CD4-positive, alpha-beta T cell treated with Interleukin-12 subunit alpha and Interleukin-12 subunit beta, for 1 hour (primary cell): ENCODE data around the gene ZNF181.
"Not testable (repeated sequence)": the region's sequence is repeated elsewhere in the genome, so short reads cannot be mapped to it uniquely, and the experiment has no call there.

ENCODE experiments used
- DNase-seq: peaks from one replicate; pipeline ENCODE4 v3.0.0-alpha.2; 2020

ZNF181 gene

GRCh38 chr19:34733746-34734536 is at the start of gene ZNF181:
TSS of gene ZNF181 (plus strand) at chr19:34734243. CDS start at chr19:34735038, 795 bp downstream.
- DNase-seq, result peak; percentile 84

DNA sequence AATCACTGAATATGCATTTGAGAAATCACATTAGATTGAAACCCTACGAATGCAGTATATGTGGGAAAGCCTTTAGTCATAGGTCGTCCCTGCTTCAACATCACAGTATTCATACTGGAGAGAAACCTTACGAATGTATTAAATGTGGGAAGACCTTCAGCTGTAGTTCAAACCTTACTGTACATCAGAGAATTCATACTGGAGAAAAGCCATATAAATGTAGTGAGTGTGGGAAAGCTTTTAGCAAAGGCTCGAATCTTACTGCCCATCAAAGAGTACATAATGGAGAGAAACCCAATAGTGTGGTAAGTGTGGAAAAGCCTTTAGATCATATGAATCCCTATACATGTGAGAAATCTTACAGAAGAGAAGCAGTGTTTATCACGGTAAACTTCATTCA is 48.8 kb upstream of the ZNF181 start:
- DNase-seq, result not testable (repeated sequence)

DNA sequence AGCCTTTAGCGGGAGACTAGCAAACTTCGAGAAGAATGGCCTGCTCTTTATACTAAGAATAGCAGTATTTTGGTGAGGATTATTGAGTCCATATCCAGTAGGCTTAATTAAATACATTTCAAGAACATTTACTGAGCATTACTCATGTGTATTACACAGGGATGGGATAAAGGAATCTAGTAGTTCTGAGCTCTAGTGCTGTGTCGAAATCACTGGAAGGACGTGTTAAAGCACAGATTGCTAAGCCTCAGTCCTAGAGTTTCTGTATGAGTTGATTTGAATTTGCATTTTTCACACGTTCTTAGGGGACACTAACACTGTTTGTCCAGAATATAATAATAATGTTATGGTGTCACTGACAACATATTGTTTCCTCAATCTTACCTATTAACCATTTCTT is 47.6 kb upstream of the ZNF181 start:
- DNase-seq, result no peak

- no peak for DNase-seq
Observed at GRCh38 chr19:34687348-34687747, 46.7 kb upstream of the ZNF181 start.

GRCh38 chr19:34688592-34688991 is 45.5 kb upstream of the ZNF181 start:
- DNase-seq, result no peak

- DNase-seq, result no peak
Observed at GRCh38 chr19:34690372-34690771, 43.7 kb upstream of the ZNF181 start.

- DNase-seq, result no peak
Observed at GRCh38 chr19:34692549-34692948, 41.5 kb upstream of the ZNF181 start.

- no peak for DNase-seq
Observed at GRCh38 chr19:34707661-34708060, 26.4 kb upstream of the ZNF181 start.

GRCh38 chr19:34711890-34712289 is 22.2 kb upstream of the ZNF181 start:
- no peak for DNase-seq

- DNase-seq, result peak; percentile 79
Observed at GRCh38 chr19:34712395-34713261, 21.4 kb upstream of the ZNF181 start.

- no peak for DNase-seq
Observed at GRCh38 chr19:34713262-34713637, 20.8 kb upstream of the ZNF181 start.

DNA sequence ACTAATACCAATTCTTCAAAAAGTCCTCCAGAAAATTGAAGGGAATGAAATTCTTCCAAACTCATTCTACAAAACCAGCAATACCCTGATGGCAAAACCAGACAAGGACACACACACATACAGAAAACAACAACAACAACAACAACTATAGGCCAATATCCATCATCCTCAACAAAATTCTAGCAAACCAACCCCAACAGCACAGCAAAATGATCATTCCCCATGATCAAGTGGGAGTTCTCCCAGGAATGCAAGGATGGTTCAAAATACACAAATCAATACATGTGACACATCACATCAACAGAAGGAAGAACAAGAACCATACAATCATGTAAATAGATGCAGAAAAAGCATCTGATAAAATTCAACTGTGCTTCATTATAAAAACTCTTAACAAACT is 18.7 kb upstream of the ZNF181 start:
- no peak for DNase-seq

DNA sequence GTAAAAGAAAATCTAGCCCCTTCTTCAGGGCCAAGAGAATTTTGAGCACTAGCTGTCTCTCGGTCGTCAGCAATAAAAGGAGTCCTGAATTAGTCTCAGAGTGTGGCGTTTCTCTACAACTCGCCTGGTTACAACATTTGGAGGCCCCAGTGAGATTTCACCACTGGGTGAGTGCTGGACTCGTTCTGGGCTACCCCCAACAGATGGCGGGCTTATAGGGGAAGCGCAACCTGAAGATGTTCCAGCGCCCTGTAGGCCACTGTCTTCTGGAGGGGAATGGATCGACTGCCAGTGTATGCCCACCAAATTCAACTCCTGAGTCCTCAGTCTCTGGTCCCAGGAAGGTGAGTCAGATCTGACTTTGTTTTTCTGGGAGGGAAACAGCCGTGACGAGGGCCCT is 11.7 kb upstream of the ZNF181 start:
- DNase-seq, result no peak

DNA sequence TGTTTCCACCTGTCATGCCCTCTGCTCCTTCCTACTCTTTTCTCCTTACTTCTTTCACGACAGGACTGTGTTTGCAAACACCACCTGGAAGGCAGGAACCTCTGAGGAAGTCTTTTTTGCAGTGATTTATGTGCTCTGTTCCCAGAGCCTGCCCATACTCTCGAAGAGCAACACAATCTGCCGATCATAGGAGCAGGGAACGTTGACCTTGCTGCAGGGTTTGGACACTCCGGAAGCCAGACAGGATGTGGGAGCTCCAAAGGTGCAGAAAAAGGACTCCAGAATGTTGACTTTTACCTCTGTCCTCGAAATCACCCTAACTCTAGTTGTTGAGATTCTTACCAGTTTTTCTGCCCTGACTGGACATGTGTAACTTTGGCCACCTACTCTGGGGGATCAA is 8.6 kb upstream of the ZNF181 start:
- no peak for DNase-seq

GRCh38 chr19:34731019-34731829 is 2.8 kb upstream of the ZNF181 start:
- no peak for DNase-seq

GRCh38 chr19:34731964-34732363 is 2.1 kb upstream of the ZNF181 start:
- DNase-seq, result no peak

- DNase-seq, result no peak
Observed at GRCh38 chr19:34732612-34733211, 1.3 kb upstream of the ZNF181 start.

DNA sequence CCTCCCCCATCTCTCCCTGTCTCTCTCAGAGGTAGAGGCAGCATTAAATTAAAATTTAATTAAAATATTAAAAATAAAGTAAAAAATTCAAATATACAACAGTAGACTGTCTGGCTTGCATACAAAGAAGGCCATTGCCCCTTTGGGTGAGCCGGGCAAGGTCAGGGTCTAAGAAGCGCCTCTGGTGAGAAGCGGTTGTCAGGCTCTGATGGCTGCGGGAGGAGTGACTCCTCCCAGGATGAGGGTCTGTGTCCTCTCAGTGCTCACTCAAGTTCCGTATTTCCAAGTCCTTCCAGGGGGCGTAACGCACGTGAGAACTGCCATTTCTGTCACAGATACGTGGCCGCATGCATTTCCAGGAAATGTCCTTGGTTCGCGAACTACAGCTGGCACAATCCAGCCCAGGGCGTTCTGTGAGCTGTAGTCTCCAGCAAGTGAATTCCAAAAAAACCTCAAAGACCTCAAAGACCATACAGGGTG is 737 bp upstream of the ZNF181 start:
- no peak for DNase-seq

DNA sequence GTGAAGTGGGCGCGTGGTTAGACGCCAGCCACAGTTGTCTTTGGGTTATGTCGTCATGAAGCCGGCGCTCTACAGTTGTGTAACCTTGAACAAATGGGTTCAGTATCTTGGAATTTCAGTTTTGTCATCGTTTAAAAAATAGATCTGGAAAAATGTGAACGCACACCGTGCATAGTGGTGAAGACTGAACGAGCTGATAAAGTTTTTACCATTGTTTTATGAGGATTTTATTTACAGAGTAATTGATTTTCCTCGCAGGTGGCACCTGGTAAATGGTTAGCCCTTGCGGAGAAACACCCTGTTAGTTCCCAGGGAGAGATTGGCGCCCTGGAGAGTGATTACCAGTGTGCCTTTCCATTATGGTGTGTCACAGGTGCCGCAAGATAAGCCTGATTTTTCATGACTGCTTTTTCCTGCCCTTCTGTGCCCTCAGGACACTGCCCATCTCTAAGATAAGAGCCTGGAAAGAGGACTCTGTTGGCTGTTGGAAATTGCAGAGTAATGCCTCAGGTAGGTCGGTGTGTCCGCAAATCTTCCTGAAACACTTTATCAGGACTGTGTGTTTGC is 577 bp downstream of the ZNF181 start:
- DNase-seq, result no peak

DNA sequence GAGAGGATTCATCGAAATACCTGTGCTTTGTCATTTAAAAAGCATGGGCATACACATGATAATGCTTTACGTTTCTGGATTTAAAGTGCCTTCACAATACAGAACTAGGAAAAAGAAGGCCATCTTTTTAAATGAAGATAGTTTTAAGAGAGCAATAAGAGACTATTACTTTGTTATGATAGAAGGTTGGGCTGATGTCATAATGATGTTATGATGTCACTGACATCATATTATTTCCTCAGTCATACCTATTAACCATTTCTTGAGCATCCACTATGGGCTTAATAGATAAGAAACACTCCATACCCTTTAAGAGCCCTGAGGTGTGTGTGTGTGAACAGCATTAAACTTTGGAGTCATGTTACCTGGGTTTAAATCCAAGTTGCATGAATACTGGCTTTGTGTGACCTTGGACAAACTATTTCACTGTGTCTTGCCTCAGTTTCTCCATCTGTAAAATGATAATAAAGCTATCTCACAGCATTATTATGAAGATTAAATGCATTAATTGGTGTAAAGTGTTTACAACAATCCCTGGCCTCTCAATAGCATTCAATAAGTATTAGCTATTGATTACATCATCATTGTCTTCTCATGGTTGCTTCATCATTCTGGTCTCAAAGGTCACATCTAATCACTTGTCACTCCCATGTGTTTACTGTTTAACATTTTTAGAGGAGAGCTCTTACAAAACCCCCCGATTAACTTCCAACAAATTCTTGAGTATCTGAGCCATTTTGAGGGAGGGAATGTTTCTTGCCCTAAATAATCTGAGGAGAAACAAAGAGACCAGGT is 11.1 kb downstream of the ZNF181 start:
- no peak for DNase-seq

DNA sequence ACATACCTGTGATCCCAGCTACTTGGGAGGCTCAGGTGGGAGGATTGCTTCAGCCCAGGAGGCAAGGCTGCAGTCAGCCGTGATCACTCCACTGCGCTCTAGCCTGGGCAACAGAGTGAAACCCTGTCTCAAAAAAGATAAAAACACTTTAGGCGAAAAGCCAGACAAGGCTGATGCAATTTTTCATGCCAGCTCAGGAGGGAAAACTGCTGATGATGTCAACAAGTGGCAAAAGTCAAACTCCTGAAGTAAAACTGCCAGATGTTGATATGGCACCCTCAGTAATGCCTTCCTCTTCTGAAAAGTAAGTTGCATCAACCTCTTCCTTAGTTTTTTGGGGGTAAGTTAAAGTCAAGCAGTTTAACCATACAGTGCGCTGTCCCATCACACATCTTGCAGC is 23.4 kb downstream of the ZNF181 start:
- DNase-seq, result no peak
